ENCODE results near the gene CDH11.

The CDH11 gene, protein sequence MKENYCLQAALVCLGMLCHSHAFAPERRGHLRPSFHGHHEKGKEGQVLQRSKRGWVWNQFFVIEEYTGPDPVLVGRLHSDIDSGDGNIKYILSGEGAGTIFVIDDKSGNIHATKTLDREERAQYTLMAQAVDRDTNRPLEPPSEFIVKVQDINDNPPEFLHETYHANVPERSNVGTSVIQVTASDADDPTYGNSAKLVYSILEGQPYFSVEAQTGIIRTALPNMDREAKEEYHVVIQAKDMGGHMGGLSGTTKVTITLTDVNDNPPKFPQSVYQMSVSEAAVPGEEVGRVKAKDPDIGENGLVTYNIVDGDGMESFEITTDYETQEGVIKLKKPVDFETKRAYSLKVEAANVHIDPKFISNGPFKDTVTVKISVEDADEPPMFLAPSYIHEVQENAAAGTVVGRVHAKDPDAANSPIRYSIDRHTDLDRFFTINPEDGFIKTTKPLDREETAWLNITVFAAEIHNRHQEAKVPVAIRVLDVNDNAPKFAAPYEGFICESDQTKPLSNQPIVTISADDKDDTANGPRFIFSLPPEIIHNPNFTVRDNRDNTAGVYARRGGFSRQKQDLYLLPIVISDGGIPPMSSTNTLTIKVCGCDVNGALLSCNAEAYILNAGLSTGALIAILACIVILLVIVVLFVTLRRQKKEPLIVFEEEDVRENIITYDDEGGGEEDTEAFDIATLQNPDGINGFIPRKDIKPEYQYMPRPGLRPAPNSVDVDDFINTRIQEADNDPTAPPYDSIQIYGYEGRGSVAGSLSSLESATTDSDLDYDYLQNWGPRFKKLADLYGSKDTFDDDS

DNA sequence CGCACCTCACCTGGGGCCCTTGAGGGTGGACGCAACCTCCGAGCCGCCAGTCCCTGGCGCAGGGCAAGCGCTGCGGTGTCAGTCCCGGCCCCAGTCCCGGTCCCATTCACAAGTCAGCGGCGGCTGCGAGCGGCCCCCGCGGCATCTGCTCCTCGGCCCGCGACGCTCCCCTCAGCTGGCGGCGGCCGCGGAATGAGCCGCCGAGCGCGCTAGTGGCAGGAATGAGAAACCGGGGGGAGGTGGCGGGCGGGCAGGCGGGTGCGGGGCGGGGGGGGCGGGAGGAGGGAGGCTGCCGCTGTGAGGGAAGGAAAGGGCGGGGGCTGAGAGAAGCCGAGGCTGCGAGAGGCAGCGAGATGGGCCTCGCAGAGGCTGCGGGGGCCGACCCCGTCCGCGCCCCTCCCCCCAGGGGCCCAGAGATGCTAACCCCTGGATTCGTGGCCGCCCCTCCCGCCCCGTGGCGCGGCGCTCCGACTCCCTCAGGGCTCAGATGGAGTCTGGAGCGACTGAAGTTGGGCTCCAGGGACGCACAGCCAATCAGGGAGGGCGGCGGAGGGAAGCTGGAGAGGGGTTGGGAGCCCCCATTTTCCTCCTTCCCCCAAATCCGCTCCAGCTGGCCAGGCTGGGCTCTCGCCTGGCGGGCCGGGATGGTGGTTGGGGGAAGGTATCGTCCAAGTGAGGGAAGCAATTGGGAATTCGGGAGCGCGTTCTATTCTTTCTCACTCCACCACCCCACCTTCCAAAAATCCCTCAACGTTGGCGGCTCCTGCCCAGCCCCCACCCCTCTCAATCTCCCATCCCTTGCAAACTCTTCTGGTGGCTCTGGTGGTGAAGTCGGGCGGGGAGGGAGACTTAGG, at the start of gene CDH11:
TSS of gene CDH11 (minus strand) at position 194 of the 854 bp plus-strand sequence. CDS start 117,194 bp downstream, outside the sequence.
- DNase-seq, result peak; percentile 15

DNA sequence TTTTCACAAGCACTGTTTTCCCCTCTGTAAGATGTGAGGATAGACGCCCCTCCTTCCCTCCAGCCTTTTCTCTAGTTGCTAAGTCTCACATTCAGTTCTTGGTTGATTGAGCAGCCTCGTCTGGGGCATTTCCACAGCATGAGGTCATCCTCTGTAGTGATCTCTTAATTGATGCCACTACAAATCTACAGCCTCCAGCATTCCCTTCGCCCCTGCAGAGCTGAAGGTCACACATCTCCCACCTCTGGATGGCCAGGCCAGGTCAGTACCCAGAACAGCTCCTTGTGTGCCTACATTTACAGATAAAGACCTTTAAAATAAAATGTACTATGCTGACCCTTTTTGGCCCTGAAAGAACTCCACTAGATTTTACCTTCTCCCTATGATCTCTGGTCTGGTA, 32.5 kb upstream of the CDH11 start:
- DNase-seq, result no peak

DNA sequence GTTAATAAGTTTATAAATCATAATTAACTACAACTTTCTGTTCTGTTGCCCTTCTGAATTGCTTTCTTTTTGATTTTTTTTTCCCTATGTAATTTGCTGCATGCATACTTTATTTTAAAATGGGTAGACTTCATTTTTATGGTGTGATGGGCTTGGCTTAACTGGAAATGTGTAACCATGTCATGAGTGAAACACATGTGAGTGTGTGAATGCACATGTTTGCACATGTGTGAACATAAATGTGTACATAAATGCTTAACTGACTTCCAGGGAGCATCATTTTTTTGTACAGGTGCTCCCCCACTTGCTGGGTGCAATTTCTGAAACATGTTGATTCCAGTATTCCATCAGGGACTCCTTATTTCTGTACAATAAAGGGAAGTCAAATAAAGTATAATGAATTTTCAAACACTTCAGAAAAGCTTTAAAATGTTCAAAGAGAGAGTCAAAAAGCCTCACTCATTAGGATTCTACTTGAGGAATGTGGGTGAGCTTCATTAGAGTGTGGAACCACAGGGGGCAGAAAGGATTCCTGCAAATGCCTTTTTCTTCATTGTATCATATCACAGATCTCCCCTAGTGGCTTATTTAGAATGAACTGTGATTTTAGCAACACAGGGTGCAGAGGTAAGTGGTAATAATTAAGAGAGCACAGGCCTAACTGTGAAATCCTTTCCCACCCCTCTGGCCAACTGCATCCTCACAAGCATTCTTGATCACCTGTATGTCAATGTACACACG, 31.7 kb upstream of the CDH11 start:
- no peak for DNase-seq

DNA sequence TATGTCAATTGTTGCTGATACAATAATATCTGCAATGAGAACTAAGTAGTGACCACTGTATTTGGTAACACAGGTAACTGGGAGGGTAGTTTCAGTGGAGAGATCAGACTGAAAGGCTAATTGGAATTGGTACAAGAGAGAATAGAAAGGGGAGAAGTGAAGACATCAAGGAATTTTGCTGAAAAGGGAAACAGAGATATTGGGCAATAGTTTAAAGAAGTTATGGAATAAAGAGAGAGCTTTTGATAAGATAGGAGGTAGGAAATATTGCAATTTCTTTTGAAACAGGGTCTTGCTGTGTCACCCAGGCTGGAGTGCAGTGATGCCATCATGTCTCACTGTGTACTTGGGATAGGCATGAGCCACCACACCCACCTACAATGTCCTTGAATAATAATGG, 26.9 kb upstream of the CDH11 start:
- DNase-seq, result no peak

DNA sequence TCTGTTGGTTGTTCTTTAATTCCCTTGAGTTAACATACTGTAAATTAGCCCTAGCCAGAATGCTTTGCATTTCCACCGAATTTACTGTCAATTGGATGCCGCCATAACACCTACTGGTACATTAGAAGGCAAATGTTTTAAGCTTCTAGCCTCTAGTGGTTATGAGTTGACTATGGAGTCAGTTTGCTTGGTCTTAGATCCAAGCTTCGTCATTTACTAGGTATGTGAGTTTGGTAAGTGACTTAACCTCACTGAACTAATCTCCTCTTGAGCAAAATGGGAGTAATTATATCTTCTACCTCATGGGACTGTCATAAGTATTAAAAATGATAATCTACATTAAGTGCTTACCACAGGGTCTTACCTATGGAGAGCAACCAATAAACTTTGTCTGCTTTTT, 20.4 kb upstream of the CDH11 start:
- no peak for DNase-seq

DNA sequence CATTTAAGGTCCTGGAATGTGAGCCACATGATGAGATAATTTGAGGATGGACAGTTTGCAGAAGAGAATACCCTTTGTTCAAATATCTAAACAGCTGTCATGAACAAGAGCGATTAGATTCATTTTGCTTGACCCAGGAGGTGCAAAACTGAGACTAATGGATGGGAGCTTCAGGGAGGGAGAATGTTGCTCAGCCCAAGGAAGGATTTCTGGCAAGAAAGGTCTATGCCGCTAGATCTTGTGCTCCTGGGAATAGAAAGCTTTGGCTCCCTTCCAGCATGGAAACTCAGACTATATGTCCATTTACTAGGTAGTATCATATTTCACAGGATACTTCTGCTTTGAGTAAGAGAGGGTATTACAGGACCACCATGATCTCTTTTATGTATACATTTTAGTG, 14.8 kb upstream of the CDH11 start:
- DNase-seq, result no peak

DNA sequence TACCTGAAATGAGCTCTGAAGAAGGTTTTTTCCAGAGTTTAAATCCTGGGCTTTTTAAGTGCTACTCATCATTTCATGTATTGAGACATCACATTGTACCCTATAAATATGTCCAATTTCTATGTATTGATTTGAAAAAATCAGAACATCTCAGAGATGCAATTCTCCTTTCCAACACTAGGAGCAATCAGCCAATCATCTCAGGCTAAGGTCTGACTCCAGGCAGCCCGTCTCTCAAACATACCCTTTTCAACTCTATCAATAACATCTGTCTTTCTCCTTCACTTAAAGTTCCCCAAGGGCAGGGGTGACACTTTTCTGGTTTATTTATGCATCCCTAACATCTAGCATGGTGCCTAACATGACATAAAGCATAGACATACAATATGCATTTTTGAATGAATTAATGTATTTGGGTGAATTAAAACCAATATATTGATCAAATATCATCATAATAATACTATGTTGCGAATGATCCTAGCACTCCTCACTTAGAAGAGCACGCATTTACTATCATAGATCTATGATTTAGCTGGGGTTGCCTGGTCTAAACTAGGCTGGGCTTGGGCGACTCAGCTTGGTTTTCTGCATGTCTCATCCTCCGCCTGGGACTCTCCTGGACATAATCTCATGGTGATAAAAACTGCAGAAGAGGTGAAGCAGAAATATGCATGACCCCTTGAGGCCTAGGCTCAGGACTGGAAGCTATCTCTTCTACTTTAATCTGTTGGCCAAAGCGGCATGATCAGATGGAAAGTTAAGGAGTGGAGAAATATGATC, 5.2 kb upstream of the CDH11 start:
- DNase-seq, result no peak

DNA sequence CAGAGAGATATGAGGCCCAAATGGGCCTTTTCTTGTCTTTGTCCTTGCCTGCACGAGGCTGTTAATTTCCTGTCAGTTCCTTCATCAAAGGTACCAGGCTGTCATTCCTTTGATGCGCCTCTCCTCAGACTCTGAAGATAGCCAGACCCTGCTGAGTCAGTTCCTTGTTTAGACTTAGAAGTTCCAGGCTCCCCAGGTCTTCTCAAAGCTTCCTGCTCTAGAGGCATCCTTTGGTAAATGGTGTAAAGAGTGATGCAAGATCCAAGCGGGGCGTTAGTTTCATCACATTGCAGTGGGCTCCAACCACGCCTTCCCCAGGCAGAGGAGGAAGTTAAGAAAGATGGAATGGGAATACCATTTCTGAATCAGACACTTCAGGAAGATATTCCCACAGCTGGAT, 4.0 kb upstream of the CDH11 start:
- no peak for DNase-seq

DNA sequence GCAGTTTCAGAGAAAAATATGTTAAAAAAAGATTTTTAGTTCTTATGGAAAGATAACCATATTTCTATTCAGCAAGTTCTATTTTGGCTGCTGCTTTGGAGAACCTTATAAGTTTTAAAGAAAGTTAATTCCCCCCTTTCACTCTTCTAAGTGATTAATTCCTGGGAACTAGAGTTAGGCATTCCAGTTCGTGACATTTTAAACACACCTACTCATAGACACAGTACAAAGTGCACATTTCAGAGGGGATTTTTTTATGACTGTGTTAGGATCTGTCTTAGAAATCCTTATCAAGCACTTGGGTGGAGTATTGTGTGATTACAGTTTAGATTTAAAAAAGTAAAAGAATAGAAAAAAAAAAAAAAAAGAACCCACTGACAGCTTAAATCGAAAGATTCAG, 3.5 kb upstream of the CDH11 start:
- no peak for DNase-seq

DNA sequence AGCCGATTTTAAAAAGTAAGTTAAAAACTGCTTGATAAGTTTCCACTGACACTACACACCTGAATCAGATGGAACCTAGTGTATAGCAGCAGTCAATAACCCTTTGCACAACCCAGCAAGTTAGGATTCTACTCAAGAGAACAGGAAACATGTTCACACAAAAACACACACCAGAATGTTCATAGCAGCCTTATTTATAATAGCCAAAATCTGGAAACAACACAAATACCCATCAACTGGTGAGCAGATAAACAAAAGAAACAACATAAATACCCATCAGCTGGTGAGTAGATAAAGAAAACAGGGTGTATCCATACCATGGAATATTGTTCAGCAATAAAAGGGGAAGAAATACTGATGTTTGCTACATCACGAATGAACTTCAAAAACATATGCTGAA, 2.7 kb upstream of the CDH11 start:
- no peak for DNase-seq

DNA sequence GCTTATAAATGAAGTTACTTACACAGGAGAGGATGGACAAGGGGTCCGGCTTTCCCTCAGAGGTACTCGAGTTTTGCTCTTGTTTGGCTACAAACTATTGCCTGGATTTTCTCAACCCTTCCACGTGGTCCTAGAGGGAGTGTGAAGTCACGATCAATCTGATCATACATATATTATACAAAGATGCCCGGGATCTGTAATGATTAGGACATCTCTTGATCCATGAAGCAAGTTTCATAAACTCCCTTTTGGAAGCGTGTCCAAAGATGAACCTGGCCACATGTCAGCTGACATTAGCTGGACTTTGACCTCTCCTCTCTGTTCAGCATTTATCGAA, 2.3 kb upstream of the CDH11 start:
- no peak for DNase-seq

DNA sequence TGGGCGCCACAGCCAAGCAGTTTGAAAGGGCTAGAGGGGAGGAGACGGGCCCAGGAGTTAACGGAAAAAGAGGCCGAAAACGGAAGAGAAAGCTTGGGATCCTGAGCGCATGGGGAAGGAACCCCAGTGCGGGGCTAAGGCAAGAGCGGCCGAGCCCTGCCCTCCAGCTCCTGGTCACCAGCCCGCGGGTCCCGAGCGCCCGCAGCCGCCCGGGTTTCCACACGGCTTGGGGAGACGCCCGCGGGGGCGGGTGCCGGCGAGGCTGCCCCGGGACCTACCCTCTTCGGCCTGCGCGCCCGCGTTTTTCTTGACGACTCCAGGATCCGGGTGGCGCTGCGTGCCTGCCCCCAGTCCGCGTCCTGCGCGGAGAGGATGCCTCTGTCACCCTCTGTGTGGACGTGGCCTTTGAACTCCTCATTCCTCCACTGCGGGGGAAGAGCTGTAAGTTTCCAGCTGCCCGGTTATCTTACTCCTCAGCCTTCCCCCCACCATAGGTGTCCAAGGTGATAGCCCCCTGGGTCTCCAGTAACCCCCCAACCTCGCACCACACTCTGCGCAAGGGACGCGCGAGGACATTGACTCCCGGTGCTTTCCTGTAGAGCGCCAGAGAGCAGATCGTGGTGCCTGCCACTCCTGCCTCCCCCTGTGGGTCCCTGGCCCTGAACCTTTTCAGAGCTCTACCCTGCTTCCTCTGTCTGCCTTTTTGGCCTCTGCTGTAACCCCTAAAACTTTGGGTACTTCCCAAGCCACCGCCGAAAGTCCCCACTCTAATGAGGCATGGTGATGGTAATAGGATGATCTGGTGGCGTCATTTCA, 1.7 kb upstream of the CDH11 start:
- no peak for DNase-seq

DNA sequence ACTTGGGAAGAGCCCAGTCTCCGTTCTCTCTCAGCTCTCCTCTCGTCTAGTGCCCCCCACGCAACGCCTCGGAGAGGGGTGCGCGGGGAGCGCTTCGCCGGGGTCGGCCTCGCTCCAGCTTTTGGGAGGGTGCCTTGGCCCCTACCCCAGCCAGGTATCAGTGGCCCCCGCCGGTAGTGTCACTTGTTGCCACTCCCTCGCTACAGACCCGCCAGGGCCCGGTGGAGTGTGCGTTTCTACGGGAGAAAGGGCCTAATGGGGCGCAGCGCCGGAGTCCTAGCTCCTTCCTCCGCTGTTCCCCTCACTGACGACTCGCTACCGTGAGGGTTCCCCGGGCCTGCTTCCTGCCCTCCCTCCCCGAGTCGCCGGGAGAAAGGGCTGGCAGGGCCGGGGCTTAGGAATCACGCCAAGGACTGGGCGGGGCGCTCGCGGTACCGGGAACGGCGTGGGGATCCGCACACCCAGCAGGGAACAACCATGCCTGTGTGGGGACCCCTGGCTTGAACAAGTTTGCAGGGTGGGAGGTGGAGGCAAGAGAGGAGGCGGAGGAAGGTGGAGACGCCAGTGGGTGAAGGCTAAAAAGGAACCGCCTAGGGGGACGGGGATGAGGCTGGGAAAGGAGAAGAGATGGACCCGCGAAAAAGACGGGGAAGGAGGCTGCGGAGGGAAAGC, 997 bp upstream of the CDH11 start:
- DNase-seq, result no peak

DNA sequence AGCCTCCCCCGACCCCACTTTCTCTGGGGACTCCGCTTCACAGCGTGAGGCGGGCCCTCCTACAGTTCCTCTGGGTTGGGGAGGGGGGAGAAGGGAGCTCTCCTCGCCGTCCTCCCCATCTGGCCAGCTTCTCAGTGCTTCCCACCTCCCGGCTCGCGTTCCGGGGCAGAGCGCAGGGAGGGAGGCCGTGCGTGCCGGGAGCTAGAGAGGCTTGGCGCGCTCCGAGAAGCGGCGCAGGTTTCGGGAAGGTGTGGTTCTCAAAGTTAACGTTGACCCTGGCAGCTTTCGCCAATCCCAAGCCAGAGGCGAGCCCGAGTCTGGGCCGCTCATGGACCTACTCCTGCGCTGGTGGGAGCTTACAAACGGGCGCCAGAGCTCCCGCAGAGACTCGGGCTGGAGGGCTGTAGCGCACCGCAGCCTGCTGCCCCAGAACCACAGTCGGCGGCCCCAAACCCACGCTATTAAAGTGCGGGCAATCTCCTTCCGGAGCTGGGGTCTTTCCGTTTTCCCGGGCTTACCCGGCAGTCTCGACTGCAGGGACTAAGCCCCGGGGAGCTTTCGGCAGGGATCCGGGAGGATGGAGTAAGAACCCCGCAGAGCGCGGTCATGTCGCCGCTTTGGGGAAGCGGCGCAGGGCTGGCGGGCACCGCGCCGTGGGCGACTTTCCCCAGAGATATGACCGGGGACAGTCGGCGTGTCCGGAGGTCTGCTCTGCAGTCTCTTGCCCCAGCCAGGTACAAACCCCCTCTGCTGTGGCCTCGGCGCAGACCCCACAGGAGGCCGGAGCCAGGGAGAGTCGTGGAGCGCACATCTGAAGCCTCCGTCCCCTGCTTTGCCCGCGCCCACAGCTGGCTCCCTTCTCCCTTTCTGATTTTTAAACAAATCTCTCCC, 787 bp downstream of the CDH11 start:
- no peak for DNase-seq

DNA sequence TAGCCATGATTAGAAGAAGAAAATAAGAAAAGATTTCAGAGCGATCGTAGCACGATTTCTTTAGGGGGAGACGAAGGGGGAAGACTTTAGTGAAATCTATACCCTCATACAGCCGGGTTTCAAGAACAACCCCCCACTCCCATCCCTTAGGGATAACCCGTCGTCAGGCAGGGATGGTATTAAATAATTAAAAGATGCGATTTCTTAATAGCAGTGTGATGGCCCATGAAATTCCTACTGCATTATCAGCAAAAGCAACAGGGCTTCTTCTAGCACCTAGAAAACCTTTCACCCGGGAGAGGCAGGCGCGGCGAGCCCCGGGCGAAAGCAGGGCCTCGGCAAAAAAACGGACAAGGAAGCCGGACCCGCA, 1.4 kb downstream of the CDH11 start:
- DNase-seq, result no peak

DNA sequence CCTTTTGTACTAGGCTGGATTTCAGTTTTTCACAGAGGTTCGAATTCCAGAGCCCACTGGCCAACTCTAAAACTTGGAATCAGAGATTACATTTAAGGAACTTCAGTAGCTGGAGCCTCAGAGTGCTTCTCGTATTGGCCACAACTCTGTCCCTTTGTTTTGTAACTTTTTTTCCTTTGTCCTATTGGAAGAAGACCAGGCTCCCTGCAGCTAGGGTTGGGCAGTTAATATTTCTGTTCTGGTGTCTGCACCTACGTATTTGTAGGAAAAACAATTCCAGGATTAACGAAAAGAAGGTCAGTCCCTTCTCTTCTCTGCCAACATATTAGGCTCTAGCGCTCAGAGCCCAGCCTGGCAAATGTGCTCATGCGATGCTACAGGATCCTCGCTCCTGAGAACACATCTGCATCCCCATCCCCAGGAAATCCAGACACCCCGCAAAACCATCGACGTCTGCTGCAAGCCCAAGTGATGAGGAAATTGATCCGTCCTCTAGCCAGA, 1.9 kb downstream of the CDH11 start:
- no peak for DNase-seq

DNA sequence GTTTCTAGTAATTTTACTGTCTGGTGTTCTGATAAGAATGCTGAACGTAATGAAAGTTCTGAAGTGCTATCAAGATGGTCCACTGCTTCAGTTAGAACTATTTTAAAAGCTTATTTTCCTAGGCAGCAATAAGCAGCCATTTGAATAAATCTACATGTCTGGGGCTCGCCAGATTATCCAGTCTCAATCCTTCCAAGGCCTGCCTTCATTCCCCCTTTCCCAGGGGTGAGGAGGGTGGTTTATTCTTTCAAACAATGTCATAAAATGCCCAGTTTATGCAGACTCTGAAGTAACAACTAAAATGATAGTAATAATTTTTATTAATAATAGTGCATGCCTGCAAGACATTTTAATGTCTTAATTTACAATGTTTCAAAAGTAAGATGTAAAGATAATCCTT, 2.4 kb downstream of the CDH11 start:
- no peak for DNase-seq

DNA sequence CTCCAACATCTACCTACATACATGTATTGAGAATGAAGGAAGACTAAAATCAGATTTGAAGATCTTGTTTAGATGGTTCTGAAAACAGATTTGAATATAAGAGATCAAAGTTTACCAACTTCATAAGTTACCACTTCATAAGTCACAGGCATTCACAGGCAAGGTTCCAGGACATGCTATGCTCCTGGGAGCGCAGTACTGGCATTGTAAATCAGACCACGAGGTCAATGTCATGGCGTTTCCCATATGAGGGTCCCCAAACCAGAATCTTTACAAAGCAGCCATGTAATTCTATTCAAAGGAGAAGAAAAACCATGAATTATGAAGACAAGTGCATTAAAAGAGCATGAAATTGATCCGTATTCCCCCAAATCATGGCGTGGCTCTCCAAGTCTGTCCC, 3.0 kb downstream of the CDH11 start:
- no peak for DNase-seq

DNA sequence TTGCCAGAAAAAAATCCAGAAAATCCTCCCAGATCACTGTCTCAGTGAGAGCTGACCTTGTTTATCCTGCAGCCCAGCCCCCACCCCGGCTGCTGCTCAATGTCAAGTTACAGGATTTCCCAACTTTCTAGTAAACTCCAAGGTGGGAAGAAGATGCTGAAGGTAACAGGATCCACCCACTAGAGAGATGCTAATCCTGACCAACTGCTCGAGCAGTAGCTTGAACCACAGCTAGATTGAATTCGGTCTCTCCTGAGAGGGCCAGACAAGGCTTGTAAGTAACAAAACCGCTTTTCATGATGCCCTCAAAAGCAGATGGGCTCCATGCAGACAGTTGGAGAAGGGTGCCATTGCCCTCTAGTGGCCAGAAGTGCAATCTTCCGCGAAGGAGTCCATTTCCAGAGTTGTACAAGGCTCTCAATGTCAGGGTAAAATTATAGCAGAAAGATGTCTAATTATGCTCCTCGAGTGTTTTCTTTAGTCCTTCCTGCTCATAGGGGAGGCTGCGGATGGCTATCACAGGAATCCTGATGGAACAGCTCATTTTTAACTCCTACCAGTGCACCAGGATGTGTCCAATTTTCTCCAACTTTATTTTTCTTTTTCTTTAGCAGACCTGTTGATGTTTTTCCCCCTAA, 3.9 kb downstream of the CDH11 start:
- peak; percentile 71 for DNase-seq
